ENCODE results near the gene KRT80.

DNA sequence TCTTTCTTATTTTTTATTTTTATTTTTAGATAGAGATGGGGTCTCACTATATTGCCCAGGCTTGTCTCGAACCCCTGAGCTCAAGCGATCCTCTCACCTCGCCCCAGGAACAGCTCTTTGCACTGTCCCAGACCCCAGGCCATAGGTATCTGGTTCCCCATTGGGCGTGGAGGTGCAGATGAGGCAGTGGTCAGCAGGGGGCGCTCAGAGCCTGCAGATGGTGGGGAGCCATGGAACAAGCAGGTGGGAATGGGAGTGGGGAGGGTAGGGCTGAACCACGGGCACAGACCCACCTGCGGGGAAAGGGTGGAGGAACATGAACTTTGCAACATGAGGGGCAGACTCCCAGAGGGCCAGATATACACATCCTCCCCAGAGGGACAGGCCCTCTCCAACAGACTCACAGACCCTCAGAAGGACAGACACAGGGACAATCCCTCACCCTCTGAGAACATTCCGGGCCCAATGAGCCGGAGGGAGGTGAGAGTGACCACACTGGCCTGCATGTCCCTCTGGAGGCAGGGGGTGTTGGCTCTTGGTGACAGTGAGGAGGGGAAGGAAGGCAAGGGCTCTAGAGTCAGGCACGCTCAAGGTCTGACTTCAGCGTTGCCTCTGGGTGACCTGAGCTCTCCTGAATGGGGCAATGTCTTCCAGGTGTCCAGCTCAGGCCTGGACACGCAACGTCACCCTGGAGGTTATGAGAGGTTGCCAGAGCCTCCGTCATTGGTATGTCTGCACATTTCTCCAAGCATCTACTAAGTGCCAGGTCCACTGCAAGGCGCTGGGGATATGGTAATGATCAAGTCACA, 34.9 kb downstream of the KRT80 start:
- TF ChIP-seq, protein P1, sequence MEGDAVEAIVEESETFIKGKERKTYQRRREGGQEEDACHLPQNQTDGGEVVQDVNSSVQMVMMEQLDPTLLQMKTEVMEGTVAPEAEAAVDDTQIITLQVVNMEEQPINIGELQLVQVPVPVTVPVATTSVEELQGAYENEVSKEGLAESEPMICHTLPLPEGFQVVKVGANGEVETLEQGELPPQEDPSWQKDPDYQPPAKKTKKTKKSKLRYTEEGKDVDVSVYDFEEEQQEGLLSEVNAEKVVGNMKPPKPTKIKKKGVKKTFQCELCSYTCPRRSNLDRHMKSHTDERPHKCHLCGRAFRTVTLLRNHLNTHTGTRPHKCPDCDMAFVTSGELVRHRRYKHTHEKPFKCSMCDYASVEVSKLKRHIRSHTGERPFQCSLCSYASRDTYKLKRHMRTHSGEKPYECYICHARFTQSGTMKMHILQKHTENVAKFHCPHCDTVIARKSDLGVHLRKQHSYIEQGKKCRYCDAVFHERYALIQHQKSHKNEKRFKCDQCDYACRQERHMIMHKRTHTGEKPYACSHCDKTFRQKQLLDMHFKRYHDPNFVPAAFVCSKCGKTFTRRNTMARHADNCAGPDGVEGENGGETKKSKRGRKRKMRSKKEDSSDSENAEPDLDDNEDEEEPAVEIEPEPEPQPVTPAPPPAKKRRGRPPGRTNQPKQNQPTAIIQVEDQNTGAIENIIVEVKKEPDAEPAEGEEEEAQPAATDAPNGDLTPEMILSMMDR (IDR thresholded peaks at IDR 0.05), result peak; percentile 90 to 99 (median 96)
- TF ChIP-seq POLR2A (IDR thresholded peaks at IDR 0.05), result no peak
- TF ChIP-seq POLR2AphosphoS5 (IDR thresholded peaks at IDR 0.05), result peak in 2 of 3 donors; percentile 15 to 60
